DND-41 (cell line): ENCODE data around the gene RNF175.

Experiments used
- CTCF ChIP-seq: IDR thresholded peaks from 2 replicates; pipeline ENCODE4 v1.5.1; 2012; ENCODE audit warnings: borderline replicate concordance, low read length, moderate library complexity, mild to moderate bottlenecking; ENCODE audit not compliant: poor library complexity, severe bottlenecking; ENCODE audit errors: extremely low read depth
- EZH2 ChIP-seq: IDR thresholded peaks from 3 replicates; pipeline ENCODE4 v1.6.1; 2012; ENCODE audit warnings: borderline replicate concordance, low read depth, mild to moderate bottlenecking, moderate library complexity, low read length, inconsistent platforms; ENCODE audit not compliant: severe bottlenecking

- TF ChIP-seq CTCF (no peak), EZH2 (no peak)
Measured at GRCh38 chr4:153780221-153780620, 20.4 kb upstream of the RNF175 start.
